CD14-positive monocyte (primary cell): ENCODE results near the gene ZNF638. TPM values are rescaled to one million over a fixed set of nuclear protein-coding genes. Genes with fewer than 3 reads are reported as not detected.

Source experiments
- DNase-seq, 3 donors: peaks; one replicate each; pipeline ENCODE4 v3.0.0-alpha.2; 2011 to 2022
- H2AFZ ChIP-seq: 2 replicates; pipeline ENCODE4 v1.6.0; 2012; ENCODE audit warnings: mild to moderate bottlenecking, low read depth, low read length, inconsistent platforms; ENCODE audit not compliant: insufficient read depth, poor library complexity, severe bottlenecking
- H3K27ac ChIP-seq, 2 donors: 1 replicate in 1 of 2; 2 replicates in 1 of 2; pipeline ENCODE4 v1.5.1; 2012 to 2013; ENCODE audit warnings: low read length in 2 of 2, control low read depth in 1 of 2, inconsistent platforms in 1 of 2, low read depth in 1 of 2, mild to moderate bottlenecking in 1 of 2
- H3K27me3 ChIP-seq, 2 donors: one replicate each; pipeline versions ENCODE4 v1.6.0 to v1.6.1; 2011 to 2013; ENCODE audit warnings: low read length in 2 of 2; ENCODE audit not compliant: control insufficient read depth in 2 of 2, insufficient read depth in 2 of 2
- H3K36me3 ChIP-seq, 2 donors: replicated peaks in 1 of 2; 1 replicate in 1 of 2; 2 replicates in 1 of 2; pipeline versions ENCODE4 v1.5.1 to v1.6.1; 2012 to 2013; ENCODE audit warnings: low read length in 2 of 2, control low read depth in 1 of 2, inconsistent platforms in 1 of 2, mild to moderate bottlenecking in 1 of 2; ENCODE audit not compliant: insufficient read depth in 2 of 2, control insufficient read depth in 1 of 2
- H3K4me1 ChIP-seq, 2 donors: 1 replicate in 1 of 2; 2 replicates in 1 of 2; pipeline versions ENCODE4 v1.5.1 to v1.6.1; 2012 to 2013; ENCODE audit warnings: low read length in 2 of 2, control low read depth in 1 of 2, inconsistent platforms in 1 of 2, mild to moderate bottlenecking in 1 of 2, moderate library complexity in 1 of 2; ENCODE audit not compliant: insufficient read depth in 2 of 2, control insufficient read depth in 1 of 2
- H3K4me2 ChIP-seq: replicated peaks from 2 replicates; pipeline ENCODE3; 2012; ENCODE audit warnings: low read length, moderate library complexity, mild to moderate bottlenecking; ENCODE audit not compliant: poor library complexity, severe bottlenecking; ENCODE audit errors: extremely low read depth
- H3K4me3 ChIP-seq, 3 experiments: fragments of 200-600 bp in 1 of 3; sonication (generic) in 1 of 3; replicated peaks in 1 of 3; 1 replicate in 2 of 3; 2 replicates in 1 of 3; pipeline ENCODE4 v1.5.1; 2011 to 2013; ENCODE audit warnings: low read length in 3 of 3, mild to moderate bottlenecking in 3 of 3, control low read depth in 2 of 3, low read depth in 2 of 3, inconsistent platforms in 1 of 3, moderate library complexity in 1 of 3
- H3K79me2 ChIP-seq: 2 replicates; pipeline ENCODE4 v1.6.0; 2012; ENCODE audit warnings: mild to moderate bottlenecking, control low read depth, inconsistent platforms, low read length, moderate library complexity; ENCODE audit not compliant: insufficient read depth
- H3K9ac ChIP-seq: 2 replicates; pipeline ENCODE4 v1.6.0; 2017; ENCODE audit warnings: low read length, mild to moderate bottlenecking; ENCODE audit not compliant: insufficient read depth, poor library complexity, severe bottlenecking
- H3K9me3 ChIP-seq, 2 donors: replicated peaks in 1 of 2; 1 replicate in 1 of 2; 2 replicates in 1 of 2; pipeline versions ENCODE4 v1.5.1 to v1.6.1; 2012 to 2013; ENCODE audit warnings: low read length in 2 of 2, control low read depth in 1 of 2; ENCODE audit not compliant: control insufficient read depth in 1 of 2, insufficient read depth in 1 of 2
- H4K20me1 ChIP-seq: 2 replicates; pipeline ENCODE4 v1.6.0; 2012; ENCODE audit warnings: mild to moderate bottlenecking, low read length, control low read depth, moderate library complexity; ENCODE audit not compliant: insufficient read depth
- H3K27ac Mint-ChIP-seq, 7 donors: one replicate each; pipeline ENCODE4 v1.8.0; 2020; ENCODE audit warnings: mild to moderate bottlenecking in 7 of 7, mixed read lengths in 7 of 7, moderate library complexity in 6 of 7, inconsistent platforms in 2 of 7
- H3K27me3 Mint-ChIP-seq, 3 donors: one replicate each; pipeline ENCODE4 v1.8.0; 2021 to 2022; ENCODE audit warnings: low read depth in 3 of 3, mild to moderate bottlenecking in 3 of 3, mixed read lengths in 3 of 3, moderate library complexity in 3 of 3, inconsistent platforms in 1 of 3
- H3K36me3 Mint-ChIP-seq, 2 donors: one replicate each; pipeline ENCODE4 v1.8.0; 2020; ENCODE audit warnings: mixed read lengths in 2 of 2, inconsistent platforms in 1 of 2, mild to moderate bottlenecking in 1 of 2
- H3K4me1 Mint-ChIP-seq: one replicate; pipeline ENCODE4 v1.8.0; 2020; ENCODE audit warnings: mild to moderate bottlenecking, mixed read lengths
- H3K4me3 Mint-ChIP-seq, 2 donors: one replicate each; pipeline ENCODE4 v1.8.0; 2020; ENCODE audit warnings: mild to moderate bottlenecking in 2 of 2, mixed read lengths in 2 of 2, moderate library complexity in 1 of 2
- H3K9me3 Mint-ChIP-seq, 7 donors: one replicate each; pipeline ENCODE4 v1.8.0; 2020 to 2022; ENCODE audit warnings: mixed read lengths in 7 of 7, mild to moderate bottlenecking in 6 of 7, moderate library complexity in 6 of 7, inconsistent platforms in 2 of 7
- WGBS: methylation state at CpG from one replicate; pipeline ENCODE4 v1.1.5; 2013; ENCODE audit warnings: missing lambda C conversion rate; ENCODE audit not compliant: insufficient coverage; 5-methylcytosine and 5-hydroxymethylcytosine counted together
- intact Hi-C, 2 donors: fragments of 100-400 bp; cut with micrococcal nuclease; formaldehyde crosslinking; loops; one replicate each; pipeline versions ENCODE4 v1.15.0 to v1.15.1; 2023
- polyA minus RNA-seq: library from RNA; depleted of rRNA, polyadenylated mRNA; stranded (reverse); fragments of >200 nt; gene quantifications from 2 replicates; pipeline ENCODE4 v1.2.3, GENCODE V29; 2012
- polyA plus RNA-seq, 3 donors: library from polyadenylated mRNA; depleted of rRNA in 1 of 3; unstranded in 2 of 3; stranded (reverse) in 1 of 3; fragments of 300-500 nt in 2 of 3; fragments of >200 nt in 1 of 3; fragmentation: Illumina TruSeq in 2 of 3; gene quantifications; 1 replicate in 2 of 3; 2 replicates in 1 of 3; pipeline ENCODE4 v1.2.3, GENCODE V29; 2012 to 2021
- total RNA-seq, 12 experiments: library from RNA in 1 of 12; stranded (reverse) in 1 of 12; fragments of 120-200 nt in 1 of 12; gene quantifications; one replicate each; pipeline ENCODE4 v1.2.4 and lab custom pipeline; 2013 to 2026; ENCODE audit warnings: mixed read lengths in 6 of 12, inconsistent platforms in 1 of 12
- TF ChIP-seq, protein P1 (sequence below): fragments of 200-600 bp; IDR thresholded peaks from one replicate; pipeline ENCODE4 v1.8.0; 2022; ENCODE audit warnings: antibody characterized with exemption, mild to moderate bottlenecking

ZNF638 gene, protein sequence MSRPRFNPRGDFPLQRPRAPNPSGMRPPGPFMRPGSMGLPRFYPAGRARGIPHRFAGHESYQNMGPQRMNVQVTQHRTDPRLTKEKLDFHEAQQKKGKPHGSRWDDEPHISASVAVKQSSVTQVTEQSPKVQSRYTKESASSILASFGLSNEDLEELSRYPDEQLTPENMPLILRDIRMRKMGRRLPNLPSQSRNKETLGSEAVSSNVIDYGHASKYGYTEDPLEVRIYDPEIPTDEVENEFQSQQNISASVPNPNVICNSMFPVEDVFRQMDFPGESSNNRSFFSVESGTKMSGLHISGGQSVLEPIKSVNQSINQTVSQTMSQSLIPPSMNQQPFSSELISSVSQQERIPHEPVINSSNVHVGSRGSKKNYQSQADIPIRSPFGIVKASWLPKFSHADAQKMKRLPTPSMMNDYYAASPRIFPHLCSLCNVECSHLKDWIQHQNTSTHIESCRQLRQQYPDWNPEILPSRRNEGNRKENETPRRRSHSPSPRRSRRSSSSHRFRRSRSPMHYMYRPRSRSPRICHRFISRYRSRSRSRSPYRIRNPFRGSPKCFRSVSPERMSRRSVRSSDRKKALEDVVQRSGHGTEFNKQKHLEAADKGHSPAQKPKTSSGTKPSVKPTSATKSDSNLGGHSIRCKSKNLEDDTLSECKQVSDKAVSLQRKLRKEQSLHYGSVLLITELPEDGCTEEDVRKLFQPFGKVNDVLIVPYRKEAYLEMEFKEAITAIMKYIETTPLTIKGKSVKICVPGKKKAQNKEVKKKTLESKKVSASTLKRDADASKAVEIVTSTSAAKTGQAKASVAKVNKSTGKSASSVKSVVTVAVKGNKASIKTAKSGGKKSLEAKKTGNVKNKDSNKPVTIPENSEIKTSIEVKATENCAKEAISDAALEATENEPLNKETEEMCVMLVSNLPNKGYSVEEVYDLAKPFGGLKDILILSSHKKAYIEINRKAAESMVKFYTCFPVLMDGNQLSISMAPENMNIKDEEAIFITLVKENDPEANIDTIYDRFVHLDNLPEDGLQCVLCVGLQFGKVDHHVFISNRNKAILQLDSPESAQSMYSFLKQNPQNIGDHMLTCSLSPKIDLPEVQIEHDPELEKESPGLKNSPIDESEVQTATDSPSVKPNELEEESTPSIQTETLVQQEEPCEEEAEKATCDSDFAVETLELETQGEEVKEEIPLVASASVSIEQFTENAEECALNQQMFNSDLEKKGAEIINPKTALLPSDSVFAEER (N-terminal part only)
- 158 TPM for total RNA-seq (2013)
- 10 to 100 TPM; 19.1 to 64.6 (median 22.4) TPM for polyA plus RNA-seq
- 51.4 and 74.8 TPM in 2 replicates for polyA minus RNA-seq
- total RNA-seq (lab: John Stamatoyannopoulos, UW) = 122 to 239 (median 173) reads per million in 11 experiments

DNA sequence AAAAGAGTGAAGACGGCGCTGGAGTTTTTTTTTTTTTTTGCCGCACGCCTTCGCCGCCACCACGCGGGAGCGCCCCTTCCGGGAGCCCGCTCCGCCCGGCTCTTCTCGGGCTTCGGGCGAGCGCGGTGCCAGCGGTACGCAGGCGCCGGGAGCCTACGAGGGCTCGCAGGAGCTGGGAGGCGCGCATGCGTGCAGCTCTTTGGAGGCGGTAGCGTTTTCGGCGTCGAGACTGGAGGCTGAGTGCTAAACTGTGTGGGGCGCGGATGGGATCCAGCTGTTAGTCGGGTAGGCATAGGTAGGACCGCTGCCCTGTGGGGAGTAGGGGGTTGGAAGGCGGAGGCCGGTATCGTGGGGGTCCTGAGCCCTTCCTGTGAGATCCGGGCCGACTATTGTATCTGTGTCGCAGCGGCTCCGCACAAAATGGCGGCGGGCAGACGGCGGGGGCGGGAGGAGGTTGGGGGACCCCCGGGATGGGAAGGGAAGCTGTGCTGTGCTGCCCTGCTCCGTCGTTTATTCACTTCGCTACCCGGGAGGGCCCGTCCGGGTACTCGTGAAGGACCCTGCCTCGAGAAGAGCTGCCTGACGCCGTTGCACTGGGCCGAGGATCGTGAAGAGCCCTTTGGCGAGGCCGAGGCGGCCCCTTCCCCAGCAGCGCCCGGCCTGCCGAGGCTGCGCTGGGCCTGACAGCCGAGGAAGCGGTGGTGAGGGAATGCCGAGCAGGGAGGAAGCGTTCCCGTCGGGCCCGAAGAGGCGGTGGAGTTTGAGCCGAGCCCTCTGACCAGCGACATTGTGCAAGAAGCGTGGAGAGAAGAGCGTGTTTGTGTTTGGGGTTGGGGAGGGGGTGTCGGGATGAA lies at the start of gene ZNF638:
Gene ZNF638, plus strand, starts transcription at position 202 of the 854 bp plus-strand sequence. CDS start 17,173 bp downstream, outside the sequence.
- under 1% methylated on average over 81 of the region's 82 CpGs for whole genome bisulfite sequencing
- peaks cover 0 to 9% of the 10 kb centered on the region in 2 donors for H3K36me3 ChIP-seq
- peaks cover 22% of the 10 kb centered on the region for H4K20me1 ChIP-seq
- Mint-ChIP-seq H3K4me3 (peak within 1 kb of the TSS; percentile 97 to 100), H3K4me1 (peaks cover 31% of the 10 kb centered on the region), H3K27ac (peak within 1 kb of the TSS; percentile 97 to 100 (median 100)), H3K36me3 (peaks cover 6 to 15% of the 10 kb centered on the region in 2 donors), H3K27me3 (no peaks in the 10 kb centered on the region), H3K9me3 (no peaks in the 10 kb centered on the region)
- peaks cover 53% of the 10 kb centered on the region for H3K79me2 ChIP-seq
- H3K9me3 ChIP-seq = no peaks in the 10 kb centered on the region
- TF ChIP-seq, protein P1, sequence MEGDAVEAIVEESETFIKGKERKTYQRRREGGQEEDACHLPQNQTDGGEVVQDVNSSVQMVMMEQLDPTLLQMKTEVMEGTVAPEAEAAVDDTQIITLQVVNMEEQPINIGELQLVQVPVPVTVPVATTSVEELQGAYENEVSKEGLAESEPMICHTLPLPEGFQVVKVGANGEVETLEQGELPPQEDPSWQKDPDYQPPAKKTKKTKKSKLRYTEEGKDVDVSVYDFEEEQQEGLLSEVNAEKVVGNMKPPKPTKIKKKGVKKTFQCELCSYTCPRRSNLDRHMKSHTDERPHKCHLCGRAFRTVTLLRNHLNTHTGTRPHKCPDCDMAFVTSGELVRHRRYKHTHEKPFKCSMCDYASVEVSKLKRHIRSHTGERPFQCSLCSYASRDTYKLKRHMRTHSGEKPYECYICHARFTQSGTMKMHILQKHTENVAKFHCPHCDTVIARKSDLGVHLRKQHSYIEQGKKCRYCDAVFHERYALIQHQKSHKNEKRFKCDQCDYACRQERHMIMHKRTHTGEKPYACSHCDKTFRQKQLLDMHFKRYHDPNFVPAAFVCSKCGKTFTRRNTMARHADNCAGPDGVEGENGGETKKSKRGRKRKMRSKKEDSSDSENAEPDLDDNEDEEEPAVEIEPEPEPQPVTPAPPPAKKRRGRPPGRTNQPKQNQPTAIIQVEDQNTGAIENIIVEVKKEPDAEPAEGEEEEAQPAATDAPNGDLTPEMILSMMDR = peak; percentile 81
- peak within 1 kb of the TSS; percentile 87 for H3K4me2 ChIP-seq
- H3K9ac ChIP-seq = peak within 1 kb of the TSS; percentile 99
- peak; percentile 93 to 94 (median 93) for DNase-seq
- peaks cover 17 to 27% of the 10 kb centered on the region in 2 donors for H3K4me1 ChIP-seq
- intact Hi-C loops = loop anchor here in 1 of 2 donors (5.0 kb wide), 2 partner anchors 35 to 105 kb away; partner anchors contain the start of gene PAIP2B
- H3K27ac ChIP-seq = peak within 1 kb of the TSS; percentile 97 to 99
- H3K4me3 ChIP-seq = peak within 1 kb of the TSS; percentile 64 to 100 (median 96)
- H2AFZ ChIP-seq = peak within 1 kb of the TSS; percentile 90
- no peaks in the 10 kb centered on the region for H3K27me3 ChIP-seq
